B cell (primary cell): Measurements from ENCODE around the gene INHBE. TPM values are rescaled to one million over a fixed set of nuclear protein-coding genes. Genes with fewer than 3 reads are reported as not detected.
A peak's percentile ranks its signal among the peaks of the same experiment; 100 is the strongest.

Source experiments
- ATAC-seq: fragments of 200-7000 bp; cut with Tn5 transposase; one replicate; pipeline ENCODE4 v1.10.0; 2021; ENCODE audit warnings: low read depth, mild to moderate bottlenecking, moderate number of reproducible peaks, moderate library complexity
- CTCF ChIA-PET: fragments of 350-600 bp; sonication (Branson Sonifier 250); formaldehyde crosslinking; loops from one replicate; lab custom pipeline; 2021; ENCODE audit warnings: antibody characterized with exemption, inconsistent platforms; lab: Charles Lee
- POLR2A ChIA-PET: fragments of 350-600 bp; sonication (Branson Sonifier 250); formaldehyde crosslinking; loops from one replicate; lab custom pipeline; 2021; ENCODE audit warnings: antibody characterized with exemption; lab: Charles Lee
- DNase-seq: peaks from one replicate; pipeline ENCODE4 v3.0.0; 2013
- H2AFZ ChIP-seq: 2 replicates; pipeline ENCODE4 v1.6.1; 2012; ENCODE audit warnings: mild to moderate bottlenecking, low read depth, low read length; ENCODE audit not compliant: insufficient read depth, poor library complexity, severe bottlenecking
- H3K27ac ChIP-seq, 2 donors: 1 replicate in 1 of 2; 2 replicates in 1 of 2; pipeline ENCODE4 v1.5.1; 2012 to 2013; ENCODE audit warnings: low read length in 2 of 2, mild to moderate bottlenecking in 2 of 2, moderate library complexity in 1 of 2
- H3K27me3 ChIP-seq, 4 experiments: fragments of 200-600 bp in 1 of 4; sonication (generic) in 1 of 4; replicated peaks in 1 of 4; 1 replicate in 2 of 4; 2 replicates in 2 of 4; pipeline versions ENCODE4 v1.6.1 to v1.7.0; 2013 to 2016; ENCODE audit warnings: low read length in 3 of 4, mild to moderate bottlenecking in 2 of 4, mixed read lengths in 1 of 4, moderate library complexity in 1 of 4; ENCODE audit not compliant: insufficient read depth in 4 of 4, control insufficient read depth in 3 of 4; ENCODE audit errors: control extremely low read depth in 1 of 4
- H3K36me3 ChIP-seq, 2 experiments: replicated peaks in 1 of 2; 1 replicate in 1 of 2; 2 replicates in 1 of 2; pipeline versions ENCODE4 v1.6.1 to v1.7.1; 2013; ENCODE audit warnings: low read length in 1 of 2; ENCODE audit not compliant: insufficient read depth in 2 of 2, control insufficient read depth in 1 of 2; ENCODE audit errors: control extremely low read depth in 1 of 2, extremely low read depth in 1 of 2
- H3K4me1 ChIP-seq, 2 donors: fragments of 200-600 bp in 1 of 2; sonication (generic) in 1 of 2; 1 replicate in 1 of 2; 2 replicates in 1 of 2; pipeline versions ENCODE4 v1.5.1 to v1.6.1; 2013 to 2017; ENCODE audit warnings: low read length in 2 of 2; ENCODE audit not compliant: control insufficient read depth in 2 of 2, insufficient read depth in 2 of 2
- H3K4me2 ChIP-seq: replicated peaks from 2 replicates; pipeline ENCODE3; 2012; ENCODE audit warnings: mild to moderate bottlenecking, low read depth, low read length; ENCODE audit not compliant: poor library complexity, severe bottlenecking
- H3K4me3 ChIP-seq, 5 experiments: fragments of 200-600 bp in 1 of 5; sonication (generic) in 1 of 5; 1 replicate in 3 of 5; 2 replicates in 2 of 5; pipeline versions ENCODE4 v1.5.1 to v1.7.0; 2011 to 2016; ENCODE audit warnings: low read length in 4 of 5, mild to moderate bottlenecking in 4 of 5, low read depth in 2 of 5, control low read depth in 1 of 5, moderate library complexity in 1 of 5; ENCODE audit not compliant: insufficient read depth in 1 of 5; ENCODE audit errors: control extremely low read depth in 1 of 5, extremely low read depth in 1 of 5
- H3K79me2 ChIP-seq: fragments of 200-600 bp; sonication (generic); one replicate; pipeline ENCODE4 v1.6.0; 2016; ENCODE audit warnings: low read length; ENCODE audit not compliant: control insufficient read depth, insufficient read depth
- H3K9ac ChIP-seq: fragments of 200-600 bp; sonication (generic); 2 replicates; pipeline ENCODE4 v1.6.1; 2017; ENCODE audit warnings: mild to moderate bottlenecking, low read length, moderate library complexity
- H3K9me3 ChIP-seq, 3 donors: one replicate each; pipeline versions ENCODE4 v1.6.1 to v1.7.1; 2013; ENCODE audit warnings: low read length in 2 of 3; ENCODE audit not compliant: control insufficient read depth in 2 of 3, insufficient read depth in 1 of 3; ENCODE audit errors: control extremely low read depth in 1 of 3
- H4K20me1 ChIP-seq: 2 replicates; pipeline ENCODE4 v1.6.0; 2012; ENCODE audit warnings: mild to moderate bottlenecking, low read length; ENCODE audit not compliant: insufficient read depth, control insufficient read depth, poor library complexity, severe bottlenecking
- H3K27ac Mint-ChIP-seq: one replicate; pipeline ENCODE4 v1.8.0; 2021; ENCODE audit warnings: mixed read lengths
- H3K27me3 Mint-ChIP-seq: one replicate; pipeline ENCODE4 v1.8.0; 2021; ENCODE audit warnings: mixed read lengths
- H3K4me1 Mint-ChIP-seq: one replicate; pipeline ENCODE4 v1.8.0; 2021; ENCODE audit warnings: mixed read lengths
- H3K4me3 Mint-ChIP-seq: one replicate; pipeline ENCODE4 v1.8.0; 2021; ENCODE audit warnings: mixed read lengths
- H3K9me3 Mint-ChIP-seq: one replicate; pipeline ENCODE4 v1.8.0; 2022; ENCODE audit warnings: mixed read lengths; ENCODE audit not compliant: insufficient read depth
- EZH2 ChIP-seq: IDR thresholded peaks from 2 replicates; pipeline ENCODE4 v1.6.1; 2012; ENCODE audit warnings: borderline replicate concordance, low read depth, mild to moderate bottlenecking, moderate library complexity, low read length; ENCODE audit not compliant: insufficient read depth, poor library complexity, severe bottlenecking
- WGBS: methylation state at CpG from one replicate; pipeline ENCODE4 v1.1.5; 2013; ENCODE audit warnings: missing lambda C conversion rate; ENCODE audit not compliant: insufficient coverage; 5-methylcytosine and 5-hydroxymethylcytosine counted together
- intact Hi-C: fragments of 100-400 bp; cut with micrococcal nuclease; formaldehyde crosslinking; loops from one replicate; pipeline ENCODE4 v1.10.0; 2022
- polyA plus RNA-seq: library from polyadenylated mRNA; depleted of rRNA; stranded (reverse); fragments of >200 nt; gene quantifications from 2 replicates; pipeline ENCODE4 v1.2.3, GENCODE V29; 2012
- total RNA-seq, 2 donors: library from RNA; stranded (reverse); fragments of 120-200 nt in 1 of 2; gene quantifications; 1 replicate in 1 of 2; 2 replicates in 1 of 2; pipeline versions ENCODE4 v1.2.3 to v1.2.4, GENCODE V29; 2013 to 2022
- TF ChIP-seq, protein P1 (sequence below): fragments of 200-600 bp; IDR thresholded peaks from one replicate; pipeline ENCODE4 v1.8.0; 2022; ENCODE audit warnings: antibody characterized with exemption, mild to moderate bottlenecking

The INHBE gene
- total and polyA plus RNA-seq, 2 donors (not counting 1 experiment from before 2014, with no cell fraction given) = not detected

DNA sequence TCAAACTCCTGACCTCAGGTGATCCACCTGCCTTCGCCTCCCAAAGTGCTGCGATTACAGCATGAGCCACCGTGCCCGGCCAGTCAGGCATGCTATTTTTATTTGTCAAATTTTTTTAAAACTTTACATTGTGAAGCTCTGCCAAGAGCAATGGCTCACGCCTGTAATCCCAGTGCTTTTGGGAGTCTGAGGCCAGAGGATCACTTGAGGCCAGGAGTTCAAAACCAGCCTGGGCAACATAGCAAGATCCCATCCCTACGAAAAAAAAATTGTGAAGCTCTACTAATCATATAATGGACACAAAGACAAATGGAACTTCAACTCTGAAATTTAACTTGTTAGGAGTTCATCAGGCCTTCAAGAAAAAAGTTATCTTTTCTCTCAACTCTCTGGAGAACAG is 26.1 kb upstream of the INHBE start:
- no peak overlapping the region for H3K9ac ChIP-seq

DNA sequence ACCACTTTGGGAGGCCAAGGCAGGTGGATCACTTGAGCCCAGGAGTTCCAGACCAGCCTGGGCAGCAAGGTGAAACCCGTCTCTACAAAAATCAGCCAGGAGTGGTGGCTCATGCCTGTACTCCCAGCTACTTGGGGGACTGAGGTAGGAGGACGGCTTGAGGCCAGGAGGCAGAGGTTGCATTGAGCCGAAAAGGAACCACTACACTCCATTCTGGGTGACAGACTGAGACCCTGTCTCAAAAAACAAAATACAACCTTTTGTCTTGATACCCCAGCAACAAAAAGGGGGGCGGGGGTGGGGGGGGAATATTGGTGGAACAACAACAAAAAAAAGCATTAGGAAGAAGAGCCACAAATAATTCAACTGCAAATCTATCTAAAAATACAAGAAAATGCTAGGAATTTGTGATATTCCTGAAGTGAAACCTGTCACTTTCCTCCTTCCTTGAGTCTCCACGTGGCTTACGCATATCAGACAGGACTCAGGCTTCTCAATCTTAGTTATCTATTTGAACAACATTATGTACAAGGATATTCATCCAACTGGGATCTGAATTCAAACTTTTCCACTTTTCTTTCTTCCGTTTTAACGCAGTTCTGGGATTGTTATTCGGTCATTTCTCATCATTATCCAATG is 25.5 kb upstream of the INHBE start:
- Histone ChIP-seq H3K79me2 (peaks cover 37% of the 10 kb centered on the region), H3K27ac (peak overlapping the region; percentile 96), H3K27me3 (no peaks in the 10 kb centered on the region), H3K4me1 (peaks cover 13 to 19% of the 10 kb centered on the region in 2 donors), H3K4me3 (peak overlapping the region; percentile 60 to 94 (median 64)), H3K9ac (peak overlapping the region; percentile 76), H3K36me3 (no peaks in the 10 kb centered on the region), H2AFZ (peak overlapping the region; percentile 84), H3K4me2 (peak overlapping the region; percentile 81), H3K9me3 (no peaks in the 10 kb centered on the region), H4K20me1 (peaks cover 9% of the 10 kb centered on the region)
- Mint-ChIP-seq H3K4me3 (peak overlapping the region; percentile 99), H3K27ac (peak overlapping the region; percentile 99), H3K27me3 (no peaks in the 10 kb centered on the region), H3K4me1 (peaks cover 44% of the 10 kb centered on the region), H3K9me3 (no peaks in the 10 kb centered on the region)
- ChIA-PET CTCF (interaction anchor here (0.8 to 1.2 kb wide), 5 partner anchors 11 to 187 kb away, joined by 3 to 10 read pairs (median 3); partner anchors contain the start of gene GLI1), POLR2A (interaction anchor here (0.5 to 0.6 kb wide), 4 partner anchors 28 to 336 kb away, joined by 3 to 10 read pairs (median 4); no protein-coding TSS in a partner anchor)
- 70% methylated on average over 1 of the region's 9 CpGs for WGBS
- DNase-seq (peak; percentile 25), ATAC-seq (no peak)
- intact Hi-C loops = loop anchor here (2.0 kb wide), 1 partner anchor 57 kb away; no protein-coding TSS in a partner anchor
- no peak for TF ChIP-seq EZH2
- TF ChIP-seq, protein P1, sequence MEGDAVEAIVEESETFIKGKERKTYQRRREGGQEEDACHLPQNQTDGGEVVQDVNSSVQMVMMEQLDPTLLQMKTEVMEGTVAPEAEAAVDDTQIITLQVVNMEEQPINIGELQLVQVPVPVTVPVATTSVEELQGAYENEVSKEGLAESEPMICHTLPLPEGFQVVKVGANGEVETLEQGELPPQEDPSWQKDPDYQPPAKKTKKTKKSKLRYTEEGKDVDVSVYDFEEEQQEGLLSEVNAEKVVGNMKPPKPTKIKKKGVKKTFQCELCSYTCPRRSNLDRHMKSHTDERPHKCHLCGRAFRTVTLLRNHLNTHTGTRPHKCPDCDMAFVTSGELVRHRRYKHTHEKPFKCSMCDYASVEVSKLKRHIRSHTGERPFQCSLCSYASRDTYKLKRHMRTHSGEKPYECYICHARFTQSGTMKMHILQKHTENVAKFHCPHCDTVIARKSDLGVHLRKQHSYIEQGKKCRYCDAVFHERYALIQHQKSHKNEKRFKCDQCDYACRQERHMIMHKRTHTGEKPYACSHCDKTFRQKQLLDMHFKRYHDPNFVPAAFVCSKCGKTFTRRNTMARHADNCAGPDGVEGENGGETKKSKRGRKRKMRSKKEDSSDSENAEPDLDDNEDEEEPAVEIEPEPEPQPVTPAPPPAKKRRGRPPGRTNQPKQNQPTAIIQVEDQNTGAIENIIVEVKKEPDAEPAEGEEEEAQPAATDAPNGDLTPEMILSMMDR = no peak

More for the DNA sequence above, 26.1 kb upstream of the INHBE start:
- intact Hi-C loops = no loop called here
- DNase-seq = no peak
- H3K79me2 ChIP-seq = peaks cover 43% of the 10 kb centered on the region
- peak overlapping the region; percentile 84 for H3K27ac Mint-ChIP-seq
- peaks cover 45% of the 10 kb centered on the region for H3K4me1 Mint-ChIP-seq
- H3K4me3 Mint-ChIP-seq = peak overlapping the region; percentile 99
- ChIA-PET CTCF (no interaction called here), POLR2A (interaction anchor here (0.7 kb wide), 2 partner anchors 35 to 72 kb away, joined by 4 to 5 read pairs; no protein-coding TSS in a partner anchor)
- H3K4me3 ChIP-seq = no peak overlapping the region
- no peak for TF ChIP-seq EZH2
- TF ChIP-seq, protein P1 = no peak
- no peaks in the 10 kb centered on the region for H3K27me3 ChIP-seq
- peaks cover 0 to 3% of the 10 kb centered on the region in 2 experiments for H3K36me3 ChIP-seq
- ATAC-seq = no peak
- peaks cover 13 to 19% of the 10 kb centered on the region in 2 donors for H3K4me1 ChIP-seq
- peak overlapping the region; percentile 96 for H3K27ac ChIP-seq
- H3K9me3 Mint-ChIP-seq = no peaks in the 10 kb centered on the region
- H2AFZ ChIP-seq = no peak overlapping the region
- H3K9me3 ChIP-seq = no peaks in the 10 kb centered on the region
- H3K27me3 Mint-ChIP-seq = no peaks in the 10 kb centered on the region
- H4K20me1 ChIP-seq = peaks cover 14% of the 10 kb centered on the region
- H3K4me2 ChIP-seq = peak overlapping the region; percentile 81
- 97% methylated on average over 3 of the region's 6 CpGs for WGBS
